K562 (cell line): ENCODE measurements around the gene DRD1. TPM values are rescaled to one million over a fixed set of nuclear protein-coding genes. Genes with fewer than 3 reads are reported as not detected.

ENCODE experiments used
- ATAC-seq: fragments of 200-7000 bp; cut with Tn5 transposase; 3 replicates; pipeline ENCODE4 v1.9.1; 2020; ENCODE audit warnings: moderate library complexity
- BruUV-seq: library from RNA; stranded (reverse); fragments of 400-500 nt; replicated peaks from 2 replicates; lab custom pipeline; 2021; lab: Mats Ljungman, UMichigan
- CTCF ChIA-PET: fragments of 300-600 bp; formaldehyde crosslinking; extraction: SDS; loops from one replicate; lab custom pipeline; 2021; ENCODE audit warnings: low intra/inter-chr PET ratio; lab: Yijun Ruan, JAX
- POLR2A ChIA-PET: fragments of 300-600, 350-650 bp; sonication (Branson Sonifier 250); formaldehyde crosslinking; extraction: SDS; loops from one replicate; lab custom pipeline; 2021; ENCODE audit warnings: antibody characterized with exemption, inconsistent platforms; lab: Yijun Ruan, JAX
- DNase-seq, 4 experiments: peaks; one replicate each; pipeline versions ENCODE4 v3.0.0 to v3.0.0-alpha.2; 2011 to 2018; ENCODE audit warnings: low spot score in 3 of 4, mixed read lengths in 3 of 4; ENCODE audit errors: extremely low read depth in 1 of 4
- FAIRE-seq: peaks from 2 replicates; lab custom pipeline; 2011; peaks lifted over from hg19 to GRCh38; lab: Jason Lieb, UNC
- H2AFZ ChIP-seq: 2 replicates; pipeline ENCODE4 v1.6.0; 2011; ENCODE audit warnings: low read depth, low read length, control low read depth, inconsistent platforms
- H3K27ac ChIP-seq: fragments of 200-600 bp; 3 replicates; pipeline ENCODE4 v1.8.0; 2011; ENCODE audit warnings: low read depth, mild to moderate bottlenecking, control low read depth, inconsistent platforms, low read length, moderate library complexity, mixed read lengths; ENCODE audit errors: extremely low read depth
- H3K27me3 ChIP-seq, 2 experiments: fragments of 300-600 bp in 1 of 2; 2 replicates in 1 of 2; 3 replicates in 1 of 2; pipeline versions ENCODE4 v1.6.0 to v1.8.0; 2011; ENCODE audit warnings: inconsistent platforms in 2 of 2, low read length in 2 of 2, mild to moderate bottlenecking in 1 of 2, mixed read lengths in 1 of 2, moderate library complexity in 1 of 2; ENCODE audit not compliant: control insufficient read depth in 2 of 2, insufficient read depth in 2 of 2
- H3K36me3 ChIP-seq: fragments of 300-600 bp; 3 replicates; pipeline ENCODE4 v1.8.0; 2011; ENCODE audit warnings: mild to moderate bottlenecking, low read length, inconsistent platforms; ENCODE audit not compliant: control insufficient read depth, insufficient read depth
- H3K4me1 ChIP-seq, 2 experiments: fragments of 200-600 bp in 1 of 2; replicated peaks in 1 of 2; 2 replicates in 1 of 2; 3 replicates in 1 of 2; pipeline versions ENCODE4 v1.5.1 to v1.8.0; 2011; ENCODE audit warnings: inconsistent platforms in 2 of 2, low read length in 2 of 2, mild to moderate bottlenecking in 1 of 2, mixed read lengths in 1 of 2, moderate library complexity in 1 of 2; ENCODE audit not compliant: control insufficient read depth in 2 of 2, insufficient read depth in 2 of 2
- H3K4me2 ChIP-seq: 2 replicates; pipeline ENCODE4 v1.6.1; 2011; ENCODE audit warnings: low read length, control low read depth, inconsistent platforms, mixed read lengths; ENCODE audit not compliant: insufficient read depth
- H3K4me3 ChIP-seq: fragments of 200-600 bp; sonication (generic), shearing (Covaris generic); 2 replicates; pipeline ENCODE4 v1.5.1; 2016; ENCODE audit warnings: control low read depth, inconsistent platforms
- H3K79me2 ChIP-seq: fragments of 200-600 bp; 3 replicates; pipeline ENCODE4 v1.8.0; 2011; ENCODE audit warnings: low read length, inconsistent platforms; ENCODE audit not compliant: control insufficient read depth, insufficient read depth
- H3K9ac ChIP-seq, 2 experiments: 2 replicates each; pipeline versions ENCODE4 v1.6.0 to v1.6.1; 2011; ENCODE audit warnings: low read depth in 2 of 2, low read length in 2 of 2, control low read depth in 1 of 2, inconsistent platforms in 1 of 2, mild to moderate bottlenecking in 1 of 2, mixed read lengths in 1 of 2; ENCODE audit not compliant: insufficient read depth in 1 of 2
- H3K9me1 ChIP-seq: one replicate; pipeline ENCODE4 v1.6.0; 2011; ENCODE audit warnings: inconsistent platforms, mild to moderate bottlenecking, low read length, moderate library complexity; ENCODE audit not compliant: control insufficient read depth, insufficient read depth
- H3K9me3 ChIP-seq: replicated peaks from 2 replicates; pipeline ENCODE4 v1.5.1; 2011; ENCODE audit warnings: low read depth, low read length, inconsistent platforms; ENCODE audit not compliant: control insufficient read depth, insufficient read depth
- H4K20me1 ChIP-seq: replicated peaks from 2 replicates; pipeline ENCODE4 v1.6.1; 2011; ENCODE audit warnings: low read length, inconsistent platforms, mixed read lengths; ENCODE audit not compliant: control insufficient read depth, insufficient read depth
- BHLHE40 ChIP-seq: IDR thresholded peaks from 2 replicates; pipeline ENCODE4 v1.6.1; 2011; ENCODE audit warnings: low read length, improper control_type of control experiment
- CLOCK ChIP-seq: fragments of 250-450 bp; sonication (Bioruptor Pico); IDR thresholded peaks from 2 replicates; pipeline ENCODE4 v1.4.0; 2020; ENCODE audit warnings: mild to moderate bottlenecking, moderate library complexity, borderline replicate concordance
- ETS2 ChIP-seq: IDR thresholded peaks from 2 replicates; pipeline ENCODE4 v1.6.1; 2016; ENCODE audit warnings: borderline replicate concordance, missing genetic modification characterization, mild to moderate bottlenecking, moderate library complexity, missing compliant biosample characterization; ENCODE audit not compliant: poor library complexity, severe bottlenecking
- GTF2F1 ChIP-seq: IDR thresholded peaks from 2 replicates; pipeline ENCODE4 v1.6.1; 2011; ENCODE audit warnings: low read depth, low read length, improper control_type of control experiment
- HCFC1 ChIP-seq: IDR thresholded peaks from 2 replicates; pipeline ENCODE4 v1.6.1; 2012; ENCODE audit warnings: low read depth, low read length, improper control_type of control experiment
- HEY1 ChIP-seq: fragments of 250-450 bp; sonication (Bioruptor Pico); IDR thresholded peaks from 2 replicates; pipeline ENCODE4 v1.5.0; 2020; ENCODE audit warnings: mild to moderate bottlenecking, moderate library complexity, borderline replicate concordance
- PHB ChIP-seq: fragments of 250-450 bp; sonication (Bioruptor Pico); IDR thresholded peaks from 2 replicates; pipeline ENCODE4 v1.5.0; 2021
- POLR3A ChIP-seq: IDR thresholded peaks from 2 replicates; pipeline ENCODE4 v1.6.1; 2011; ENCODE audit warnings: borderline replicate concordance, mild to moderate bottlenecking, moderate library complexity; ENCODE audit not compliant: insufficient read length, insufficient read depth; ENCODE audit errors: extremely low read depth
- RAD21 ChIP-seq, 2 experiments: fragments of 250-450 bp in 1 of 2; fragments of 450-650 bp in 1 of 2; sonication (Bioruptor Pico) in 1 of 2; formaldehyde crosslinking in 1 of 2; IDR thresholded peaks in 1 of 2; conservative IDR thresholded peaks in 1 of 2; 2 replicates each; pipeline versions ENCODE4 v1.4.0 to v1.8.0; 2020 to 2022; ENCODE audit warnings: mild to moderate bottlenecking in 2 of 2, moderate library complexity in 1 of 2
- RNF2 ChIP-seq: sonication (generic); IDR thresholded peaks from 2 replicates; pipeline ENCODE4 v1.6.1; 2016
- ZFP91 ChIP-seq: sonication (generic); formaldehyde crosslinking; IDR thresholded peaks from 2 replicates; pipeline ENCODE4 v1.8.0; 2022; ENCODE audit warnings: mild to moderate bottlenecking, missing genetic modification reagents
- ZNF707 ChIP-seq: fragments of 250-450 bp; sonication (Bioruptor Pico); conservative IDR thresholded peaks from 2 replicates; pipeline ENCODE4 v1.8.0; 2022; ENCODE audit warnings: inconsistent platforms, mild to moderate bottlenecking, moderate library complexity
- WGBS: fragments of 100-300 bp; shearing (Covaris generic); methylation state at CpG from one replicate; pipeline ENCODE4 v1.1.6; 2016; ENCODE audit warnings: low coverage, mixed read lengths; ENCODE audit not compliant: insufficient coverage; ENCODE audit errors: missing lambda C conversion rate; 5-methylcytosine and 5-hydroxymethylcytosine counted together
- in situ Hi-C: fragments of 300-500 bp; cut with MboI; formaldehyde crosslinking; loops from 4 replicates; pipeline ENCODE4 v1.15.0; 2018; ENCODE audit warnings: inconsistent platforms, mixed read lengths
- intact Hi-C: fragments of 100-400 bp; cut with micrococcal nuclease; formaldehyde crosslinking; loops from 2 replicates; pipeline ENCODE4 v1.14.2; 2022
- polyA plus RNA-seq, 8 experiments: library from polyadenylated mRNA; depleted of rRNA in 4 of 8; stranded (reverse) in 5 of 8; unstranded in 3 of 8; fragments of >200 nt; fragmentation: Nextera tagmentation in 2 of 8; fragmentation: Illumina TruSeq in 1 of 8; extraction: Ambion mirVana in 2 of 8; extraction: Trizol in 1 of 8; gene quantifications; 2 replicates each; pipeline versions ENCODE4 v1.2.1 to v1.2.3, GENCODE V29; 2011 to 2014; ENCODE audit warnings: inconsistent platforms in 1 of 8, missing spikeins in 1 of 8
- total RNA-seq, 7 experiments: library from RNA; depleted of rRNA in 6 of 7; stranded (reverse); fragments of >200 nt in 6 of 7; fragmentation: Illumina TruSeq in 2 of 7; extraction: Trizol in 2 of 7; gene quantifications; 2 replicates each; pipeline versions ENCODE4 v1.2.1 to v1.2.3, GENCODE V29; 2011 to 2021; ENCODE audit warnings: low replicate concordance in 1 of 7

DRD1 gene
- total and polyA plus RNA-seq, 9 of the 15 experiments (the other 6 are each of a cell fraction or from before 2014, with no cell fraction given), result not detected

- no peak overlapping the region for H2AFZ ChIP-seq
- H3K79me2 ChIP-seq, result no peaks in the 10 kb centered on the region
- H4K20me1 ChIP-seq, result no peaks in the 10 kb centered on the region
- no peaks in the 10 kb centered on the region for H3K4me1 ChIP-seq
- ChIA-PET POLR2A (no interaction called here), CTCF (no interaction called here)
- H3K9ac ChIP-seq, result no peak overlapping the region
- ATAC-seq, result no peak
- in situ Hi-C loops, result no loop called here
- FAIRE-seq, result no peak
- DNase-seq, result no peak
- H3K36me3 ChIP-seq, result no peaks in the 10 kb centered on the region
- H3K9me3 ChIP-seq, result no peaks in the 10 kb centered on the region
- TF ChIP-seq ETS2 (tag) (no peak), ZFP91 (no peak)
- no peak overlapping the region for H3K4me2 ChIP-seq
- BruUV-seq, result no TSS peak
- H3K27ac ChIP-seq, result no peak overlapping the region
- no peaks in the 10 kb centered on the region for H3K9me1 ChIP-seq
- no peak overlapping the region for H3K4me3 ChIP-seq
- intact Hi-C loops, result loop anchor here (5.0 kb wide), 1 partner anchor 511 kb away; no protein-coding TSS in a partner anchor
- 0% methylated on average over 3 of the region's 3 CpGs for WGBS
- H3K27me3 ChIP-seq, result peaks cover 15 to 45% of the 10 kb centered on the region in 2 experiments
These were observed 19.7 kb upstream of the DRD1 start for GRCh38 chr5:175463641-175464040.

GRCh38 chr5:175461370-175461769 is 17.4 kb upstream of the DRD1 start:
- H3K4me3 ChIP-seq, result no peak overlapping the region
- POLR2A ChIA-PET, result no interaction called here
- intact Hi-C loops, result loop anchor here (5.0 kb wide), 1 partner anchor 509 kb away; no protein-coding TSS in a partner anchor
- TF ChIP-seq RNF2 (no peak), BHLHE40 (no peak), RAD21 (CRISPR knock-in tag; conservative IDR thresholded peaks at IDR 0.05 in 1 of 2, IDR thresholded peaks at IDR 0.05 in 1 of 2) (no peak), CLOCK (CRISPR knock-in tag) (no peak), PHB (CRISPR knock-in tag) (no peak), HCFC1 (no peak), GTF2F1 (no peak), ZNF707 (CRISPR knock-in tag) (no peak), POLR3A (no peak), HEY1 (CRISPR knock-in tag) (no peak)

More at GRCh38 chr5:175461370-175461769, 17.4 kb upstream of the DRD1 start:
- H3K27ac ChIP-seq, result no peak overlapping the region
- no peak for FAIRE-seq
- no peak overlapping the region for H3K9ac ChIP-seq
- no peak for ATAC-seq
- H2AFZ ChIP-seq, result no peak overlapping the region
- no peak overlapping the region for H3K4me2 ChIP-seq
- WGBS, result 1% methylated on average over 13 of the region's 13 CpGs
- no peaks in the 10 kb centered on the region for H4K20me1 ChIP-seq
- DNase-seq, result no peak
- no TSS peak for BruUV-seq
- no peaks in the 10 kb centered on the region for H3K9me1 ChIP-seq
- H3K4me1 ChIP-seq, result no peaks in the 10 kb centered on the region
- CTCF ChIA-PET, result no interaction called here
- H3K9me3 ChIP-seq, result no peaks in the 10 kb centered on the region
- H3K27me3 ChIP-seq, result peaks cover 9 to 42% of the 10 kb centered on the region in 2 experiments
- no peaks in the 10 kb centered on the region for H3K79me2 ChIP-seq
- in situ Hi-C loops, result no loop called here
- H3K36me3 ChIP-seq, result no peaks in the 10 kb centered on the region
